ENCODE measurements around the gene FUT8.

DNA sequence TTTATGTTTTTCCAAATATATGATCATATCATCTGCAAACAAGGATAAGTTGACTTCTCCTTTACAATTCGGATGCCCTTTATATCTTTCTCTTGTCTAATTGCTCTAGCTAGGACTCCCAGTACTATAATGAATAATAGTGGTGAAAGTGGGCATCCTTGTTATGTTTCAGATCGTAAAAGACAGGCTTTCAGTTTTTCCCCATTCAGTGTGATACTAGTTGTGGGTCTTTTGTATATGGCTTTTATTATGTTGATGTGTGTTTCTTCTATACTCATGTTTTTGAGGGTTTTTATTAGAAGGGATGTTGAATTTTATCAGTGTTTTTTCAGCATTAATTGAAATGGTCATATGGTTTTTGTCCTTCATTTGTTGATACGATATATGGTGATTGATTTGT lies 97.3 kb downstream of the FUT8 start:
- TF ChIP-seq, protein P1, sequence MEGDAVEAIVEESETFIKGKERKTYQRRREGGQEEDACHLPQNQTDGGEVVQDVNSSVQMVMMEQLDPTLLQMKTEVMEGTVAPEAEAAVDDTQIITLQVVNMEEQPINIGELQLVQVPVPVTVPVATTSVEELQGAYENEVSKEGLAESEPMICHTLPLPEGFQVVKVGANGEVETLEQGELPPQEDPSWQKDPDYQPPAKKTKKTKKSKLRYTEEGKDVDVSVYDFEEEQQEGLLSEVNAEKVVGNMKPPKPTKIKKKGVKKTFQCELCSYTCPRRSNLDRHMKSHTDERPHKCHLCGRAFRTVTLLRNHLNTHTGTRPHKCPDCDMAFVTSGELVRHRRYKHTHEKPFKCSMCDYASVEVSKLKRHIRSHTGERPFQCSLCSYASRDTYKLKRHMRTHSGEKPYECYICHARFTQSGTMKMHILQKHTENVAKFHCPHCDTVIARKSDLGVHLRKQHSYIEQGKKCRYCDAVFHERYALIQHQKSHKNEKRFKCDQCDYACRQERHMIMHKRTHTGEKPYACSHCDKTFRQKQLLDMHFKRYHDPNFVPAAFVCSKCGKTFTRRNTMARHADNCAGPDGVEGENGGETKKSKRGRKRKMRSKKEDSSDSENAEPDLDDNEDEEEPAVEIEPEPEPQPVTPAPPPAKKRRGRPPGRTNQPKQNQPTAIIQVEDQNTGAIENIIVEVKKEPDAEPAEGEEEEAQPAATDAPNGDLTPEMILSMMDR (IDR thresholded peaks at IDR 0.05), result no peak
- no peak for TF ChIP-seq EZH2 (IDR thresholded peaks at IDR 0.05)

Data from neural progenitor cell (in vitro differentiated cells).